WTC11 (cell line): ENCODE data around the gene SDHA. TPM values are rescaled to one million over a fixed set of nuclear protein-coding genes. Genes with fewer than 3 reads are reported as not detected.

Source experiments
- ATAC-seq: fragments of 200-7000 bp; cut with Tn5 transposase; 2 replicates; pipeline ENCODE4 v1.10.0; 2021; ENCODE audit warnings: mild to moderate bottlenecking, moderate library complexity
- CTCF ChIA-PET: fragments of 300-600 bp; sonication (Branson Sonifier 250); formaldehyde crosslinking; loops from one replicate; lab custom pipeline; 2021; ENCODE audit warnings: antibody characterized with exemption; lab: Charles Lee
- POLR2A ChIA-PET: fragments of 350-600 bp; sonication (Branson Sonifier 250); formaldehyde crosslinking; loops from one replicate; lab custom pipeline; 2021; ENCODE audit warnings: antibody characterized with exemption; lab: Charles Lee
- DNase-seq: peaks from one replicate; pipeline ENCODE4 v3.0.0; 2021; ENCODE audit warnings: low spot score
- H3K27ac Mint-ChIP-seq: 2 replicates; pipeline ENCODE4 v1.8.0; 2021; ENCODE audit warnings: mixed read lengths
- H3K27me3 Mint-ChIP-seq: 2 replicates; pipeline ENCODE4 v1.8.0; 2021; ENCODE audit warnings: low read depth, mild to moderate bottlenecking, moderate library complexity, mixed read lengths
- H3K36me3 Mint-ChIP-seq: 2 replicates; pipeline ENCODE4 v1.8.0; 2021; ENCODE audit warnings: mixed read lengths
- H3K4me1 Mint-ChIP-seq: 2 replicates; pipeline ENCODE4 v1.8.0; 2022; ENCODE audit warnings: mixed read lengths
- H3K4me3 Mint-ChIP-seq: 2 replicates; pipeline ENCODE4 v1.8.0; 2021; ENCODE audit warnings: mild to moderate bottlenecking, moderate library complexity, mixed read lengths
- H3K9me3 Mint-ChIP-seq: 2 replicates; pipeline ENCODE4 v1.8.0; 2021; ENCODE audit warnings: mixed read lengths
- CTCF ChIP-seq: fragments of 200-600 bp; IDR thresholded peaks from 2 replicates; pipeline ENCODE4 v1.8.0; 2022; ENCODE audit warnings: antibody characterized with exemption
- ELF4 ChIP-seq: sonication (generic); formaldehyde crosslinking; IDR thresholded peaks from 2 replicates; pipeline ENCODE4 v1.8.1; 2022; ENCODE audit warnings: low read depth, mild to moderate bottlenecking, moderate library complexity, missing genetic modification reagents
- FOXP4 ChIP-seq: sonication (generic); formaldehyde crosslinking; IDR thresholded peaks from 2 replicates; pipeline ENCODE4 v1.8.0; 2022; ENCODE audit warnings: mild to moderate bottlenecking, missing genetic modification reagents
- HMGA2 ChIP-seq: fragments of 250-450 bp; sonication (Bioruptor Pico); IDR thresholded peaks from 2 replicates; pipeline ENCODE4 v1.4.0; 2021; ENCODE audit warnings: mild to moderate bottlenecking, moderate library complexity
- IRF2 ChIP-seq: sonication (generic); formaldehyde crosslinking; IDR thresholded peaks from 2 replicates; pipeline ENCODE4 v1.8.0; 2022; ENCODE audit warnings: low read depth, missing genetic modification reagents, borderline replicate concordance
- KAT7 ChIP-seq: sonication (generic); formaldehyde crosslinking; IDR thresholded peaks from 2 replicates; pipeline ENCODE4 v1.8.1; 2023; ENCODE audit warnings: missing genetic modification reagents, mild to moderate bottlenecking, borderline replicate concordance
- MYBL2 ChIP-seq: sonication (generic); formaldehyde crosslinking; IDR thresholded peaks from 2 replicates; pipeline ENCODE4 v1.8.1; 2023; ENCODE audit warnings: mild to moderate bottlenecking, moderate library complexity, missing genetic modification reagents
- NFE2L1 ChIP-seq: sonication (generic); formaldehyde crosslinking; IDR thresholded peaks from 2 replicates; pipeline ENCODE4 v1.8.1; 2023; ENCODE audit warnings: missing genetic modification reagents
- NR2C2 ChIP-seq: sonication (generic); formaldehyde crosslinking; IDR thresholded peaks from 2 replicates; pipeline ENCODE4 v1.8.0; 2022; ENCODE audit warnings: mild to moderate bottlenecking, missing genetic modification reagents
- OVOL2 ChIP-seq: fragments of 250-450 bp; sonication (Bioruptor Pico); IDR thresholded peaks from 2 replicates; pipeline ENCODE4 v1.9.0; 2021; ENCODE audit warnings: mild to moderate bottlenecking, borderline replicate concordance
- SP1 ChIP-seq: sonication (generic); formaldehyde crosslinking; conservative IDR thresholded peaks from 2 replicates; pipeline ENCODE4 v1.8.1; 2022; ENCODE audit warnings: missing genetic modification reagents
- ZBTB21 ChIP-seq: sonication (generic); formaldehyde crosslinking; IDR thresholded peaks from 2 replicates; pipeline ENCODE4 v1.8.1; 2023; ENCODE audit warnings: mild to moderate bottlenecking, missing genetic modification reagents, borderline replicate concordance
- ZMAT4 ChIP-seq: fragments of 250-450 bp; sonication (Bioruptor Pico); IDR thresholded peaks from 2 replicates; pipeline ENCODE4 v1.9.0; 2021; ENCODE audit warnings: mild to moderate bottlenecking
- ZNF263 ChIP-seq: sonication (generic); formaldehyde crosslinking; IDR thresholded peaks from 2 replicates; pipeline ENCODE4 v1.8.1; 2022; ENCODE audit warnings: low read depth, mild to moderate bottlenecking, moderate library complexity, missing genetic modification reagents
- ZNF416 ChIP-seq: fragments of 250-450 bp; sonication (Bioruptor Pico); IDR thresholded peaks from 2 replicates; pipeline ENCODE4 v1.9.0; 2021; ENCODE audit warnings: mild to moderate bottlenecking, inconsistent platforms
- ZNF532 ChIP-seq: fragments of 250-450 bp; sonication (Bioruptor Pico); IDR thresholded peaks from 2 replicates; pipeline ENCODE4 v1.9.0; 2021; ENCODE audit warnings: mild to moderate bottlenecking, borderline replicate concordance
- total RNA-seq: library from RNA; stranded (reverse); gene quantifications from 3 replicates; pipeline ENCODE4 v1.2.3, GENCODE V29; 2021
- TF ChIP-seq, protein P1 (sequence below): sonication (generic); formaldehyde crosslinking; IDR thresholded peaks from 2 replicates; pipeline ENCODE4 v1.8.1; 2023; ENCODE audit warnings: mild to moderate bottlenecking, missing genetic modification reagents, moderate library complexity
- TF ChIP-seq, protein P2 (sequence below): sonication (generic); formaldehyde crosslinking; IDR thresholded peaks from 2 replicates; pipeline ENCODE4 v1.8.1; 2023; ENCODE audit warnings: mild to moderate bottlenecking, missing genetic modification reagents
- TF ChIP-seq, protein P3 (sequence below): sonication (generic); formaldehyde crosslinking; IDR thresholded peaks from 2 replicates; pipeline ENCODE4 v1.8.1; 2023; ENCODE audit warnings: mild to moderate bottlenecking, moderate library complexity, missing genetic modification reagents

The SDHA gene
- total RNA-seq, 1 experiment from 2014 or later = 145 TPM

DNA sequence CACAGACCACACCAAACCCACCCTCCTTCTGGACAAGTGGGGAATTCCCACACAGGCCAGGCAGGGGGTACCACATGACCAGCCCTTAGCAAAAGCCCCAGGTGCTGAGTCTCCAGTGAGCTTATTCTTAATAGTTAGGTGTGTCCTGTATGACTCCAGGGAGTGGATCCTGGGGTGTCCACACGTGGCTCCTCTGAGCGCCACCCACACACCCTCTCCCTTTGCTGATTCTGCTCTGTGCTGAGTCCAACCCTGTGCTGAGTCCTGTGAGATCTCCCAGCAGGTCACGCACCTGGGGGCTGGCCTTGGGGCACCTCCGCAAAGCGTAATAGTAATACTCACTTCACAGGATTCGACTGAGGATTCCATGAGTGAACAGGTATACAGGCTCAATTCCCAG is 14.1 kb upstream of the SDHA start (continued):
- TF ChIP-seq FOXP4 (CRISPR knock-in tag) (no peak), HMGA2 (no peak), NFE2L1 (CRISPR knock-in tag) (no peak), SP1 (CRISPR knock-in tag) (no peak), KAT7 (CRISPR knock-in tag) (no peak), ZNF416 (CRISPR knock-in tag) (no peak), ZMAT4 (CRISPR knock-in tag) (no peak), IRF2 (no peak)
- TF ChIP-seq, protein P1, sequence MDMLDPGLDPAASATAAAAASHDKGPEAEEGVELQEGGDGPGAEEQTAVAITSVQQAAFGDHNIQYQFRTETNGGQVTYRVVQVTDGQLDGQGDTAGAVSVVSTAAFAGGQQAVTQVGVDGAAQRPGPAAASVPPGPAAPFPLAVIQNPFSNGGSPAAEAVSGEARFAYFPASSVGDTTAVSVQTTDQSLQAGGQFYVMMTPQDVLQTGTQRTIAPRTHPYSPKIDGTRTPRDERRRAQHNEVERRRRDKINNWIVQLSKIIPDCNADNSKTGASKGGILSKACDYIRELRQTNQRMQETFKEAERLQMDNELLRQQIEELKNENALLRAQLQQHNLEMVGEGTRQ (CRISPR knock-in tag) = no peak
- TF ChIP-seq, protein P2, sequence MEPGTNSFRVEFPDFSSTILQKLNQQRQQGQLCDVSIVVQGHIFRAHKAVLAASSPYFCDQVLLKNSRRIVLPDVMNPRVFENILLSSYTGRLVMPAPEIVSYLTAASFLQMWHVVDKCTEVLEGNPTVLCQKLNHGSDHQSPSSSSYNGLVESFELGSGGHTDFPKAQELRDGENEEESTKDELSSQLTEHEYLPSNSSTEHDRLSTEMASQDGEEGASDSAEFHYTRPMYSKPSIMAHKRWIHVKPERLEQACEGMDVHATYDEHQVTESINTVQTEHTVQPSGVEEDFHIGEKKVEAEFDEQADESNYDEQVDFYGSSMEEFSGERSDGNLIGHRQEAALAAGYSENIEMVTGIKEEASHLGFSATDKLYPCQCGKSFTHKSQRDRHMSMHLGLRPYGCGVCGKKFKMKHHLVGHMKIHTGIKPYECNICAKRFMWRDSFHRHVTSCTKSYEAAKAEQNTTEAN (CRISPR knock-in tag) = no peak

GRCh38 chr5:204462-204861 is 13.7 kb upstream of the SDHA start:
- TF ChIP-seq OVOL2 (no peak), MYBL2 (no peak), ZBTB21 (CRISPR knock-in tag) (no peak), NR2C2 (CRISPR knock-in tag) (no peak), ZNF532 (CRISPR knock-in tag) (no peak), ZNF263 (no peak), ELF4 (no peak), CTCF (no peak)
- TF ChIP-seq, protein P3, sequence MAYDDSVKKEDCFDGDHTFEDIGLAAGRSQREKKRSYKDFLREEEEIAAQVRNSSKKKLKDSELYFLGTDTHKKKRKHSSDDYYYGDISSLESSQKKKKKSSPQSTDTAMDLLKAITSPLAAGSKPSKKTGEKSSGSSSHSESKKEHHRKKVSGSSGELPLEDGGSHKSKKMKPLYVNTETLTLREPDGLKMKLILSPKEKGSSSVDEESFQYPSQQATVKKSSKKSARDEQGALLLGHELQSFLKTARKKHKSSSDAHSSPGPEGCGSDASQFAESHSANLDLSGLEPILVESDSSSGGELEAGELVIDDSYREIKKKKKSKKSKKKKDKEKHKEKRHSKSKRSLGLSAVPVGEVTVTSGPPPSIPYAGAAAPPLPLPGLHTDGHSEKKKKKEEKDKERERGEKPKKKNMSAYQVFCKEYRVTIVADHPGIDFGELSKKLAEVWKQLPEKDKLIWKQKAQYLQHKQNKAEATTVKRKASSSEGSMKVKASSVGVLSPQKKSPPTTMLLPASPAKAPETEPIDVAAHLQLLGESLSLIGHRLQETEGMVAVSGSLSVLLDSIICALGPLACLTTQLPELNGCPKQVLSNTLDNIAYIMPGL (CRISPR knock-in tag) = no peak
- Mint-ChIP-seq H3K4me3 (no peak overlapping the region), H3K27ac (no peak overlapping the region), H3K36me3 (peaks cover 23% of the 10 kb centered on the region), H3K9me3 (no peaks in the 10 kb centered on the region), H3K4me1 (peaks cover 20% of the 10 kb centered on the region), H3K27me3 (no peaks in the 10 kb centered on the region)
- CTCF ChIA-PET = interaction anchor here (1.8 kb wide), 1 partner anchor 16 kb away, joined by 4 read pairs; no protein-coding TSS in a partner anchor
- POLR2A ChIA-PET = no interaction called here
- DNase-seq (no peak), ATAC-seq (no peak)
